ENCODE data around the gene TIMM13.

- no peak for TF ChIP-seq CTCF (optimal IDR thresholded peaks at IDR 0.05 in 1 of 3, IDR thresholded peaks at IDR 0.05 in 1 of 3, conservative IDR thresholded peaks at IDR 0.05 in 1 of 3; ENCODE audit: extremely low read depth in 1 of 3, insufficient read depth in 2 of 3, low read length in 3 of 3)
- TF ChIP-seq EZH2 (IDR thresholded peaks at IDR 0.05; ENCODE audit: low read length) = no peak
Observed at GRCh38 chr19:2417881-2418406, 9.4 kb downstream of the TIMM13 start.
